HepG2 (cell line): Measurements from ENCODE around the gene AGPAT2. TPM values are rescaled to one million over a fixed set of nuclear protein-coding genes. Genes with fewer than 3 reads are reported as not detected.
A peak's percentile ranks its signal among the peaks of the same experiment; 100 is the strongest.

ENCODE experiments used
- DNMT1 ChIP-seq: sonication (generic); formaldehyde crosslinking; IDR thresholded peaks from 2 replicates; pipeline ENCODE4 v1.5.1; 2020; ENCODE audit warnings: mild to moderate bottlenecking, missing genetic modification reagents
- HDAC1 ChIP-seq: sonication (generic); formaldehyde crosslinking; IDR thresholded peaks from 2 replicates; pipeline ENCODE4 v1.5.1; 2020; ENCODE audit warnings: mild to moderate bottlenecking, missing genetic modification reagents
- IKZF1 ChIP-seq: fragments of 450-650 bp; IDR thresholded peaks from 2 replicates; pipeline ENCODE4 v1.7.1; 2016
- KDM1A ChIP-seq: IDR thresholded peaks from 2 replicates; pipeline ENCODE4 v1.6.1; 2016; ENCODE audit warnings: missing compliant biosample characterization
- KLF6 ChIP-seq: IDR thresholded peaks from 2 replicates; pipeline ENCODE4 v1.8.0; 2016; ENCODE audit warnings: missing biosample characterization, missing genetic modification reagents
- POLR2G ChIP-seq: fragments of 200-400 bp; formaldehyde crosslinking; IDR thresholded peaks from 2 replicates; pipeline ENCODE4 v1.6.1; 2018; ENCODE audit warnings: mild to moderate bottlenecking, low read depth, low read length, moderate library complexity
- ZNF337 ChIP-seq: sonication (generic); formaldehyde crosslinking; IDR thresholded peaks from 2 replicates; pipeline ENCODE4 v1.5.1; 2020; ENCODE audit warnings: missing genetic modification reagents, low read depth, mild to moderate bottlenecking, borderline replicate concordance
- ZNF556 ChIP-seq: sonication (generic); formaldehyde crosslinking; IDR thresholded peaks from 2 replicates; pipeline ENCODE4 v1.4.0; 2020; ENCODE audit warnings: mild to moderate bottlenecking, missing genetic modification reagents, borderline replicate concordance
- polyA plus RNA-seq, 8 experiments: library from polyadenylated mRNA; depleted of rRNA in 3 of 8; stranded (reverse) in 7 of 8; unstranded in 1 of 8; fragments of >200 nt; fragmentation: Illumina TruSeq in 4 of 8; extraction: Trizol in 4 of 8; gene quantifications; 2 replicates each; pipeline versions ENCODE4 v1.2.1 to v1.2.3, GENCODE V29; 2011 to 2016; ENCODE audit warnings: low read depth in 4 of 8, missing spikeins in 1 of 8, mixed read lengths in 1 of 8; ENCODE audit not compliant: insufficient read depth in 1 of 8
- total RNA-seq, 5 experiments: library from RNA; depleted of rRNA; stranded (reverse); fragments of >200 nt; fragmentation: Illumina TruSeq; extraction: Trizol; gene quantifications; 2 replicates each; pipeline ENCODE4 v1.2.3, GENCODE V29; 2016; ENCODE audit warnings: low read depth in 1 of 5
- TF ChIP-seq, protein P1 (sequence below): sonication (generic); formaldehyde crosslinking; IDR thresholded peaks from 2 replicates; pipeline ENCODE4 v1.4.0; 2020; ENCODE audit warnings: missing genetic modification reagents
- TF ChIP-seq, protein P2 (sequence below): sonication (generic); formaldehyde crosslinking; IDR thresholded peaks from 2 replicates; pipeline ENCODE4 v1.5.1; 2020; ENCODE audit warnings: missing genetic modification reagents, mild to moderate bottlenecking, borderline replicate concordance
- TF ChIP-seq, protein P3 (sequence below), 2 experiments: fragments of 450-650 bp in 1 of 2; sonication (generic) in 1 of 2; formaldehyde crosslinking in 1 of 2; IDR thresholded peaks; 2 replicates each; pipeline versions ENCODE4 v1.6.1 to v1.8.0; 2016 to 2022; ENCODE audit warnings: antibody characterized with exemption in 1 of 2, mild to moderate bottlenecking in 1 of 2, missing genetic modification reagents in 1 of 2
- TF ChIP-seq, protein P4 (sequence below): sonication (generic); formaldehyde crosslinking; conservative IDR thresholded peaks from 2 replicates; pipeline ENCODE4 v1.8.1; 2023; ENCODE audit warnings: missing genetic modification reagents
- TF ChIP-seq, protein P5 (sequence below): IDR thresholded peaks from 2 replicates; pipeline ENCODE4 v1.6.1; 2016; ENCODE audit warnings: low read depth, control low read depth

The AGPAT2 gene
- total and polyA plus RNA-seq, 2 of the 13 experiments (the other 11 are each of a cell fraction or from before 2014, with no cell fraction given) = 3.9 to 25.8 TPM

DNA sequence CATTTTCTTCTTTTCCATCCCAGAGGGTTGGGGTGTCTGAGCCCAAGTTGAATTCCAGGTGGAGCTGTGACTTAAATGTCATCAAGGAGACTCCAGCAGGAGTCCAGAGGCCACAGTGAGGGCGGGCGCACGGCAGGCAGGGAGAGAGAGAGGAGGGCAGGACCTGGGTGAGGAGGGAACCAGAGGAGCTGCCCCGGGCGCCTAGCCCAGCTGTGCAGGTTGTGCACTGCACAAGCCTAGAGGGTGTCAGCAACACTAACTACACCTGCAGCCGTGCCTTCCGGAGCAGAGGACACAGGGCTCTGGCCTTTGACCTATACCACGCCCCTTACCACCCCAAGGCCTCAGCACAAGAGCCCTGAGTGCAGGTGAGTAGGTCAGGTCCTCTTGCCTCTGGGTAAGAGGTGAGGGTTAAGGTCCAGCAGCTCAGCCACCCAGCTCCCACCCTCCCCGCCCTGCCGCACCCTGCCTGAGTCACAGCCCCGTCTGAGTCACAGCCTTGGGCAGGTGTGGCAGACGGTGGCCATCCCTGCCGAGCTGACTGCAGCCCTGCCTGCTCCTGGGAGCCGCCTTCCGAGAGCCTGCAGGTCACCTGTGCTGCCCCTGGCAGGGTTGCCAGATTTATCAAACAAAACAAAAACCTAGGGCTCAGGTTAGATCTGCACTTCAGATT, 6.4 kb upstream of the AGPAT2 start (continued):
- peak; percentile 91 for TF ChIP-seq HDAC1
- no peak for TF ChIP-seq KLF6 (CRISPR knock-in tag)
- TF ChIP-seq, protein P1, sequence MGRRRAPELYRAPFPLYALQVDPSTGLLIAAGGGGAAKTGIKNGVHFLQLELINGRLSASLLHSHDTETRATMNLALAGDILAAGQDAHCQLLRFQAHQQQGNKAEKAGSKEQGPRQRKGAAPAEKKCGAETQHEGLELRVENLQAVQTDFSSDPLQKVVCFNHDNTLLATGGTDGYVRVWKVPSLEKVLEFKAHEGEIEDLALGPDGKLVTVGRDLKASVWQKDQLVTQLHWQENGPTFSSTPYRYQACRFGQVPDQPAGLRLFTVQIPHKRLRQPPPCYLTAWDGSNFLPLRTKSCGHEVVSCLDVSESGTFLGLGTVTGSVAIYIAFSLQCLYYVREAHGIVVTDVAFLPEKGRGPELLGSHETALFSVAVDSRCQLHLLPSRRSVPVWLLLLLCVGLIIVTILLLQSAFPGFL = no peak
- no peak for TF ChIP-seq POLR2G
- TF ChIP-seq DNMT1 = no peak
- TF ChIP-seq, protein P2, sequence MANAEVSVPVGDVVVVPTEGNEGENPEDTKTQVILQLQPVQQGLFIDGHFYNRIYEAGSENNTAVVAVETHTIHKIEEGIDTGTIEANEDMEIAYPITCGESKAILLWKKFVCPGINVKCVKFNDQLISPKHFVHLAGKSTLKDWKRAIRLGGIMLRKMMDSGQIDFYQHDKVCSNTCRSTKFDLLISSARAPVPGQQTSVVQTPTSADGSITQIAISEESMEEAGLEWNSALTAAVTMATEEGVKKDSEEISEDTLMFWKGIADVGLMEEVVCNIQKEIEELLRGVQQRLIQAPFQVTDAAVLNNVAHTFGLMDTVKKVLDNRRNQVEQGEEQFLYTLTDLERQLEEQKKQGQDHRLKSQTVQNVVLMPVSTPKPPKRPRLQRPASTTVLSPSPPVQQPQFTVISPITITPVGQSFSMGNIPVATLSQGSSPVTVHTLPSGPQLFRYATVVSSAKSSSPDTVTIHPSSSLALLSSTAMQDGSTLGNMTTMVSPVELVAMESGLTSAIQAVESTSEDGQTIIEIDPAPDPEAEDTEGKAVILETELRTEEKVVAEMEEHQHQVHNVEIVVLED (CRISPR knock-in tag) = peak; percentile 49; the same call in 1 of the 2 replicates
- TF ChIP-seq, protein P3, sequence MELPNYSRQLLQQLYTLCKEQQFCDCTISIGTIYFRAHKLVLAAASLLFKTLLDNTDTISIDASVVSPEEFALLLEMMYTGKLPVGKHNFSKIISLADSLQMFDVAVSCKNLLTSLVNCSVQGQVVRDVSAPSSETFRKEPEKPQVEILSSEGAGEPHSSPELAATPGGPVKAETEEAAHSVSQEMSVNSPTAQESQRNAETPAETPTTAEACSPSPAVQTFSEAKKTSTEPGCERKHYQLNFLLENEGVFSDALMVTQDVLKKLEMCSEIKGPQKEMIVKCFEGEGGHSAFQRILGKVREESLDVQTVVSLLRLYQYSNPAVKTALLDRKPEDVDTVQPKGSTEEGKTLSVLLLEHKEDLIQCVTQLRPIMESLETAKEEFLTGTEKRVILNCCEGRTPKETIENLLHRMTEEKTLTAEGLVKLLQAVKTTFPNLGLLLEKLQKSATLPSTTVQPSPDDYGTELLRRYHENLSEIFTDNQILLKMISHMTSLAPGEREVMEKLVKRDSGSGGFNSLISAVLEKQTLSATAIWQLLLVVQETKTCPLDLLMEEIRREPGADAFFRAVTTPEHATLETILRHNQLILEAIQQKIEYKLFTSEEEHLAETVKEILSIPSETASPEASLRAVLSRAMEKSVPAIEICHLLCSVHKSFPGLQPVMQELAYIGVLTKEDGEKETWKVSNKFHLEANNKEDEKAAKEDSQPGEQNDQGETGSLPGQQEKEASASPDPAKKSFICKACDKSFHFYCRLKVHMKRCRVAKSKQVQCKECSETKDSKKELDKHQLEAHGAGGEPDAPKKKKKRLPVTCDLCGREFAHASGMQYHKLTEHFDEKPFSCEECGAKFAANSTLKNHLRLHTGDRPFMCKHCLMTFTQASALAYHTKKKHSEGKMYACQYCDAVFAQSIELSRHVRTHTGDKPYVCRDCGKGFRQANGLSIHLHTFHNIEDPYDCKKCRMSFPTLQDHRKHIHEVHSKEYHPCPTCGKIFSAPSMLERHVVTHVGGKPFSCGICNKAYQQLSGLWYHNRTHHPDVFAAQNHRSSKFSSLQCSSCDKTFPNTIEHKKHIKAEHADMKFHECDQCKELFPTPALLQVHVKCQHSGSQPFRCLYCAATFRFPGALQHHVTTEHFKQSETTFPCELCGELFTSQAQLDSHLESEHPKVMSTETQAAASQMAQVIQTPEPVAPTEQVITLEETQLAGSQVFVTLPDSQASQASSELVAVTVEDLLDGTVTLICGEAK (IDR thresholded peaks at IDR 0.05) = no peak
- TF ChIP-seq, protein P3 (CRISPR knock-in tag; IDR thresholded peaks at IDR 0.05) = no peak; the same call in none of the 2 replicates
- peak; percentile 61; the same call in 1 of the 2 replicates for TF ChIP-seq ZNF556 (CRISPR knock-in tag)
- TF ChIP-seq, protein P4, sequence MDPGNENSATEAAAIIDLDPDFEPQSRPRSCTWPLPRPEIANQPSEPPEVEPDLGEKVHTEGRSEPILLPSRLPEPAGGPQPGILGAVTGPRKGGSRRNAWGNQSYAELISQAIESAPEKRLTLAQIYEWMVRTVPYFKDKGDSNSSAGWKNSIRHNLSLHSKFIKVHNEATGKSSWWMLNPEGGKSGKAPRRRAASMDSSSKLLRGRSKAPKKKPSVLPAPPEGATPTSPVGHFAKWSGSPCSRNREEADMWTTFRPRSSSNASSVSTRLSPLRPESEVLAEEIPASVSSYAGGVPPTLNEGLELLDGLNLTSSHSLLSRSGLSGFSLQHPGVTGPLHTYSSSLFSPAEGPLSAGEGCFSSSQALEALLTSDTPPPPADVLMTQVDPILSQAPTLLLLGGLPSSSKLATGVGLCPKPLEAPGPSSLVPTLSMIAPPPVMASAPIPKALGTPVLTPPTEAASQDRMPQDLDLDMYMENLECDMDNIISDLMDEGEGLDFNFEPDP (CRISPR knock-in tag) = no peak
- TF ChIP-seq KDM1A (CRISPR knock-in tag) = peak; percentile 86; the same call in 1 of the 2 replicates
- peak; percentile 90 for TF ChIP-seq ZNF337
- TF ChIP-seq, protein P5, sequence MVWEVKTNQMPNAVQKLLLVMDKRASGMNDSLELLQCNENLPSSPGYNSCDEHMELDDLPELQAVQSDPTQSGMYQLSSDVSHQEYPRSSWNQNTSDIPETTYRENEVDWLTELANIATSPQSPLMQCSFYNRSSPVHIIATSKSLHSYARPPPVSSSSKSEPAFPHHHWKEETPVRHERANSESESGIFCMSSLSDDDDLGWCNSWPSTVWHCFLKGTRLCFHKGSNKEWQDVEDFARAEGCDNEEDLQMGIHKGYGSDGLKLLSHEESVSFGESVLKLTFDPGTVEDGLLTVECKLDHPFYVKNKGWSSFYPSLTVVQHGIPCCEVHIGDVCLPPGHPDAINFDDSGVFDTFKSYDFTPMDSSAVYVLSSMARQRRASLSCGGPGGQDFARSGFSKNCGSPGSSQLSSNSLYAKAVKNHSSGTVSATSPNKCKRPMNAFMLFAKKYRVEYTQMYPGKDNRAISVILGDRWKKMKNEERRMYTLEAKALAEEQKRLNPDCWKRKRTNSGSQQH (CRISPR knock-in tag) = no peak
- TF ChIP-seq IKZF1 = no peak
